Measurements from ENCODE around the gene IGFN1. TPM values are rescaled to one million over a fixed set of nuclear protein-coding genes. Genes with fewer than 3 reads are reported as not detected.
A peak's percentile ranks its signal among the peaks of the same experiment; 100 is the strongest.

The IGFN1 gene
- total and polyA plus RNA-seq, 2 of the 8 experiments (the other 6 are each of a cell fraction or from before 2014, with no cell fraction given): not detected

DNA sequence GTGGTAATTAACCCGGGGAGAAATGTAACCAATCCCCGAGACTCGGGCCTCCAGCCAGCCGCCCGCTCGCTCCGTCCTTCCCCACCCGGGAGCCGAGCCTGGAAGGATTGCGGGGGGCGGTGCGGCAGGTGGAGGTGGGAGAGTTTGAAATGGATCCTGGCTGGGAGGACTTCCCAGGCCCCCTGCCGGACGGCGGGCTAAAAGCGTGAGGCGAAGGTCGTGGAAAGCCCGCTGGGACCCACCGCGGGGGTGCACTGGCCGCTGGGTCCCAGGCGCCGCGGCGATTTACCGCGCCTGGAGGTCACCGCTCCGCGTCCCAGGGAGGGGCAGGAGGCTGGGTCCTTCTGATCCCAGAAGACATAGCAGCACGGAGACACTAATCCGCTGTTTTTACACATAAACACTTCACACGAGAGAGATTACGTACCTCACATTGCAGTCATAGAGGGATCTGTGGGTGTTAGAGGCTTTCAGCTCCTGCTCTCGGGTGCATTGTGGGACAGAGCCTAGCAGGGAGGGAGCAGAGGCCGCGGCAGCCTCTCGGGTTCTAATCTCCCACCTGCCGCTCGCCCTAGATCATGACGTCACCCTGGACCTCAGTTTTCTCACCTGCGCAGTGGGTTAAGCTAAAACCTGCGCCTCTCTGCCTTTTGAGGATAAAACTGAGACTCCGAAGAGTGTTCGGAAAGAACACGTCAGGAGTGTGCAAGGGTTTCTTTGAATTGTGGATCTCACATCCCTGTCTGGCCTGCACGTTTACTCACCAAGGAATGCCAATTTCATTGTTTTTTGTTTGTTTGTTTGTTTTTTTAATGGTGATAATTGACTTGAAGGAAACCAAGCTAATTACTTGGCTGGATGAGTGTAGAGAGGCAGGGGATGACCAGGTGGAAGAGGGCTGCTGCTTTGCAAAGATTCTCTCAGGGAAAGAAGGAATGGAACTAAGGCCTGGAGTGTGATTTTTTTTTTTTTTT is 19.3 kb upstream of the IGFN1 start (continued):
- TF ChIP-seq MAX (IDR thresholded peaks at IDR 0.05): peak; percentile 39; the same call in 1 of the 2 replicates
- TF ChIP-seq TBP (IDR thresholded peaks at IDR 0.05; ENCODE audit: low read depth, low read length): 0 out of 2 replicates have a peak, but pooled peaks have one; percentile 2
- TF ChIP-seq POLR2AphosphoS5 (IDR thresholded peaks at IDR 0.05; ENCODE audit: low read depth, low read length): no peak
- TF ChIP-seq, protein P1, sequence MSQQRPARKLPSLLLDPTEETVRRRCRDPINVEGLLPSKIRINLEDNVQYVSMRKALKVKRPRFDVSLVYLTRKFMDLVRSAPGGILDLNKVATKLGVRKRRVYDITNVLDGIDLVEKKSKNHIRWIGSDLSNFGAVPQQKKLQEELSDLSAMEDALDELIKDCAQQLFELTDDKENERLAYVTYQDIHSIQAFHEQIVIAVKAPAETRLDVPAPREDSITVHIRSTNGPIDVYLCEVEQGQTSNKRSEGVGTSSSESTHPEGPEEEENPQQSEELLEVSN (IDR thresholded peaks at IDR 0.05): peak; percentile 0; the same call in 1 of the 2 replicates
- TF ChIP-seq, protein P2, sequence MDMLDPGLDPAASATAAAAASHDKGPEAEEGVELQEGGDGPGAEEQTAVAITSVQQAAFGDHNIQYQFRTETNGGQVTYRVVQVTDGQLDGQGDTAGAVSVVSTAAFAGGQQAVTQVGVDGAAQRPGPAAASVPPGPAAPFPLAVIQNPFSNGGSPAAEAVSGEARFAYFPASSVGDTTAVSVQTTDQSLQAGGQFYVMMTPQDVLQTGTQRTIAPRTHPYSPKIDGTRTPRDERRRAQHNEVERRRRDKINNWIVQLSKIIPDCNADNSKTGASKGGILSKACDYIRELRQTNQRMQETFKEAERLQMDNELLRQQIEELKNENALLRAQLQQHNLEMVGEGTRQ (IDR thresholded peaks at IDR 0.05; ENCODE audit: low read length): no peak
- peak; percentile 98 for TF ChIP-seq KDM1A (IDR thresholded peaks at IDR 0.05; ENCODE audit: borderline replicate concordance, low read length)
- peak; percentile 15; the same call in 1 of the 2 replicates for TF ChIP-seq SUZ12 (IDR thresholded peaks at IDR 0.05; ENCODE audit: low read length)
- peak; percentile 90 for TF ChIP-seq JUN (IDR thresholded peaks at IDR 0.05; ENCODE audit: low read depth, low read length)
- TF ChIP-seq MAFK (IDR thresholded peaks at IDR 0.05; ENCODE audit: low read depth, low read length): no peak
- peak; percentile 55 for TF ChIP-seq ASH2L (IDR thresholded peaks at IDR 0.05; ENCODE audit: low read length)
- peak in 1 of 2 experiments; percentile 89; a peak in 1 of 4 replicates for TF ChIP-seq HDAC2 (IDR thresholded peaks at IDR 0.05; ENCODE audit: borderline replicate concordance in 1 of 2, low read depth in 2 of 2, low read length in 2 of 2)
- no peak for TF ChIP-seq BRCA1 (IDR thresholded peaks at IDR 0.05; ENCODE audit: low read depth, low read length)
- no peak for TF ChIP-seq TEAD4 (IDR thresholded peaks at IDR 0.05; ENCODE audit: low read depth, low read length)
- TF ChIP-seq GABPA (IDR thresholded peaks at IDR 0.05; ENCODE audit: borderline replicate concordance, insufficient read depth, low read length): no peak
- peak; percentile 95 for TF ChIP-seq JUND (IDR thresholded peaks at IDR 0.05; ENCODE audit: low read length)
- peak; percentile 89 for TF ChIP-seq CREB1 (IDR thresholded peaks at IDR 0.05)

Measured in H1 (cell line).